ENCODE data around the gene ZNF511.
"Not testable (repeated sequence)": the region's sequence is repeated elsewhere in the genome, so short reads cannot be mapped to it uniquely, and the experiment has no call there.

ZNF511 gene

DNA sequence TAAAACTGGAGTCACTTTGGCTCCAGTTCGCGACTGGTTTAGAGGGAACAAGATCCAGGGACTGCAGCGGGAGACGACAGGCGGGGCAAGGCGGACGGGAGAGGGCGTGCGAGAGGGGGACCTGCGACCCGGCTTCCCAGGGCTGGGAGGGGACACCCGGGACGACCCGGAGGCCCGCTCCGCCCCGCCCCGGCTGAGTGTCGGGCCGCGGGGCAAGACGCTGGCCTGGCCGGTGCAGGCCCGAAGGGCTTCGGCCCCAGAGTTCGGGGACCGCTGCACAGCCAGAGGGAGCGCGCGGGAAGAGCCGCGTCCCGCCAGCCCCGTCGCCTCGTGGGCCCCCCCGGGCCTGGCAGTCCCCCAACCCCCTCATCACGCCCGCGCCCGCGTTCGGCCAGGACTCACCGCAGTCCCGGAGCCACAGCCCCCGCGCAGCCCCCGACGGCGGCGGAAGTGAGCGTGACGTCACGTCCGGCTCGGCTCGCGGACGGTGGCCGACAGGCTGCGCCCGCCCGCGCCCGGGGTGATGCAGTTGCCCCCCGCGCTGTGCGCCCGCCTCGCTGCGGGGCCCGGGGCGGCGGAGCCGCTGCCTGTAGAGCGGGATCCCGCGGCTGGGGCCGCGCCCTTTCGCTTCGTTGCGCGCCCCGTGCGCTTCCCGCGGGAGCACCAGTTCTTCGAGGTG, at the start of gene ZNF511, which contains the start of gene TUBGCP2:
ZNF511 (plus strand) TSS at position 494 of the 679 bp plus-strand sequence; CDS start at position 524, 30 bp downstream.
TUBGCP2 (minus strand) TSS at position 452 of the 679 bp plus-strand sequence. CDS start 5,931 bp downstream, outside the sequence.
- peak; percentile 75 to 89 for DNase-seq (ENCODE audit: extremely low read depth in 1 of 2, low read depth in 1 of 2)

DNA sequence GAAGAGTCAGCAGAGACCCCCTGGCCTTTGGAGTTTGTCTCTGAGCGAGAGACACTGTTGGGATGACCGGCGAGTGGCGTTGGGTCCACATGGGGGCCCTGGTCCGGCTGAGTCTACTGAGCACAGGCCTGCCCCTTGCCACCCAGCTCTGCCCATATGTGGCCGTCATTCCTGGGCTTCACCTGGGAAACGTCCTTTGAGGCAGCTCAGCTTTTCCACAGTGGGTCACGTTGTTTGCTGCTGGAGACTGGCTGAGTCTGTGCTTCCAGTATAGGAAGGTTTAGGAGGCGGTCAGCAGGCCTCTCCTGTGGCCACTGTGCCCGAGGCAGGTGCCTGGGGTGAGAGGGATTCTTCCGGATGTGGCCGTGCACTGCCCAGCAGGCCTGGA, 49.1 kb upstream of the ZNF511 start:
- no peak for DNase-seq (ENCODE audit: extremely low read depth in 1 of 2, low read depth in 1 of 2)

GRCh38 chr10:133260895-133261725, 47.6 kb upstream of the ZNF511 start:
- DNase-seq (ENCODE audit: extremely low read depth in 1 of 2, low read depth in 1 of 2): peak in 1 of 2 donors; percentile 75

GRCh38 chr10:133261726-133262325, 46.9 kb upstream of the ZNF511 start:
- peak in 1 of 2 donors; percentile 68 for DNase-seq (ENCODE audit: extremely low read depth in 1 of 2, low read depth in 1 of 2)

- no peak for DNase-seq (ENCODE audit: extremely low read depth in 1 of 2, low read depth in 1 of 2)
Observed at GRCh38 chr10:133262696-133263095, 46.0 kb upstream of the ZNF511 start.

DNA sequence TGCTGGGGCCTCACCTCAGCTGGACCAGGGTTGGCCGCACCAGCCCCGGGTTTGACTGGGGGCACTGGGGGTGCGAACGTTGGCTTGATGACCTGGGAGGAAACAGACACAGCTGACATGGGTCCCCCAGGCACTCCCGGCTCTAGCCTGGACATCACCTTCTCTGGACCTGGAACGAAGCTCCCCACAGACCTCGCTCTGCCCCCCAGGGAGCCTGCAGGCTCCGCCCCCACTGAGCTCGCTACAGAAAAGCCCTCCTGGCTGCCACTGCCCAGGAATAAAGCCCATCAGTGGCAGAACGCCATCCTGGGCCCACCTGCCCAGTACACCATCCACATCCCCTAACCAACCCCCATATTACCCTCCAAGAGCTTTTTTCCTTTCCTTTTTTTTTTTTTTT, 45.0 kb upstream of the ZNF511 start:
- DNase-seq (ENCODE audit: extremely low read depth in 1 of 2, low read depth in 1 of 2): no peak

DNA sequence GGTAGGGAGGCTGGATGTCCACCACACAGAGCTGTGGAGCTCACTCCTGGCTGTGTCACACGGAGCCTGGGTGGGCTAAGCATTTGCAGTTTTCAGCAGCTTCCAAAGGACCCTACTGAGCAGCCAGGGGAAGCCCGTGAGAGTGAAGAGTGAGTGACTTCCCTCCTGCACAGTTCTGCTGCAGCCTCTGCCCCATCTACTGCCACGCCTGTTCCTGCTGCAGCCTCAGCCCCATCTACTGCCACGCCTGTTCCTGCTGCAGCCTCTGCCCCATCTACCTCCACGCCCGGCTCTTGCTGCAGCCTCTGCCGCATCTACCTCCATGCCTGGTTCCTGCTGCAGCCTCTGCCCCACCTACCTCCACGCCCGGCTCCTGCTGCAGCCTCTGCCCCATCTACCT, 44.3 kb upstream of the ZNF511 start:
- DNase-seq (ENCODE audit: extremely low read depth in 1 of 2, low read depth in 1 of 2): no peak

- DNase-seq (ENCODE audit: extremely low read depth in 1 of 2, low read depth in 1 of 2): not testable (repeated sequence)
Observed at GRCh38 chr10:133265052-133265451, 43.7 kb upstream of the ZNF511 start.

DNA sequence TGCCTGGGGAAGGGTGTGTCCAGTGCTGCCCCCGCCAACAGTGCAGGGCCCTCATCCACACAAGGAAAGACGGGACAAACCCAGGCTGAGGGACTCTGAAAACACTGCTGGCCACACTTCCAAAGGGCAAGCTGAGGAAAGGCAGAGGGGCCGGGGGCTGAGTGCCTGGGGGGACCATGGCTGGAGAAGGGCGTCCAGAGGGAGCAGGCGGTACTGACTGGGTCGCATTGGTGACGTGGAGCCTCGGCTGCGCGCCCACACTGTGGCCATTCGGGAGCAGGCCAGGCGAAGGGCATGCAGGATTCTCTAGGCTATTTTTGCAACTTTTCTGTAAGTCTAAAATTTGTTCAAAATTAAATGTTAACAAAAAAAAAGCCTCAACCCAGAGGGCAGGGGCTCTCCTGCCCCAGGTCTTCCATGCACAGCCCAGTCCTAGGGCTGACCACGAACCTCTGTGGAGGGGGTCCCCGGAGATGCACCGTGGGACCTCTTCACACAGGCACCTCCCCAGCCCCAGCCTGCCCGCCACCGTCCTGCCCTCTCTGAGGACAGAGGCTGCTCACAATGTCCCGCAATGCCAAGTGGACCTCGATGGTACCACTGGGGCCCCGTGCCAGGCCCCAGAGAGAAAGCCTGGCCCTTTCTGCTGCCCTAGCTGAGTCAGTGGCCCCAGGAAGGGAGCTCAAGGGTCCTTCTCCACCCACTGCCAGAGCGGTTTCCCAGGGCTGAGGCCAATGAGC, 42.5 kb upstream of the ZNF511 start:
- DNase-seq (ENCODE audit: extremely low read depth in 1 of 2, low read depth in 1 of 2): no peak

DNA sequence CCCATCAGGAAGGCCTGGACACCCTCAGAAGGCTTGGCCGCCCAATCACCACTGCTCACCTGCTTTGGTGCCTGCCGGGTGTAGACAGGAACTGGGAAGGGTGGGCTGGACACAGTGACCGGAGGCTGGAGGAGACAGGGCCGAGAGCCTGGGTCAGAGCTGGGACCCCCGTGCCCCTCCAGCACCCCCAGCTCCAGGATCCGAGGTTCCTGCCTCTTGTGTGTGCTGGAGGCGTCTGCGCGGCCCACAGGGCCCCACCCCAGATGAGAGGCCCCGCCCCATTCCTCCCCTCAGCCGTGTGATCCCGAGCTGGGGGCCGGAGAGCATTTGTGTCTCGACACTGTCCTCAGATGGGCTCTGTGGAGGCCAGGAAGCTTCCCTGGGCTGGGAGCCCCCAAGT, 41.4 kb upstream of the ZNF511 start:
- DNase-seq (ENCODE audit: extremely low read depth in 1 of 2, low read depth in 1 of 2): no peak

GRCh38 chr10:133267829-133268228, 40.9 kb upstream of the ZNF511 start:
- DNase-seq (ENCODE audit: extremely low read depth in 1 of 2, low read depth in 1 of 2): no peak

DNA sequence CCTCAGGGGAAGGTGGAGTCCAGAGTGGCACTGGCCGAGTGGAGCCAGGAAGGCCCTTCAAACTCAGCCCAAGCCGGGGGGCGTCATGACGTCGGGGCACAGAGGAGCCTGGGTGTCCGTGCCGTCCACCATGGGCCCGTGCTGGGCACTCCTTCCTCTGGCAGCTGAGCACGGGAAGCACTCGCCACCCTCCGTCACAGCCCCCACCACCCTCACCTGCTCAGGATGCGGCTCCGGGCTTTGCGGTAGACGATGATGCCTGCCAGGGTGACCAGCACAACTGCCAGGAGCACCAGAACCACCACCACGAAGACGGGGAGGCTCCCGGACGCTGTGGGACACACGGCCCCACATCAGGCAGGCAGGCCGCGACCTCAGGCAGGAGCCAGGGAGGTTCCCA, 40.2 kb upstream of the ZNF511 start:
- DNase-seq (ENCODE audit: extremely low read depth in 1 of 2, low read depth in 1 of 2): no peak

- DNase-seq (ENCODE audit: extremely low read depth in 1 of 2, low read depth in 1 of 2): no peak
Observed at GRCh38 chr10:133269367-133269766, 39.3 kb upstream of the ZNF511 start.

- DNase-seq (ENCODE audit: extremely low read depth in 1 of 2, low read depth in 1 of 2): no peak
Observed at GRCh38 chr10:133270204-133270603, 38.5 kb upstream of the ZNF511 start.

- DNase-seq (ENCODE audit: extremely low read depth in 1 of 2, low read depth in 1 of 2): no peak
Observed at GRCh38 chr10:133270773-133271297, 37.9 kb upstream of the ZNF511 start.

DNA sequence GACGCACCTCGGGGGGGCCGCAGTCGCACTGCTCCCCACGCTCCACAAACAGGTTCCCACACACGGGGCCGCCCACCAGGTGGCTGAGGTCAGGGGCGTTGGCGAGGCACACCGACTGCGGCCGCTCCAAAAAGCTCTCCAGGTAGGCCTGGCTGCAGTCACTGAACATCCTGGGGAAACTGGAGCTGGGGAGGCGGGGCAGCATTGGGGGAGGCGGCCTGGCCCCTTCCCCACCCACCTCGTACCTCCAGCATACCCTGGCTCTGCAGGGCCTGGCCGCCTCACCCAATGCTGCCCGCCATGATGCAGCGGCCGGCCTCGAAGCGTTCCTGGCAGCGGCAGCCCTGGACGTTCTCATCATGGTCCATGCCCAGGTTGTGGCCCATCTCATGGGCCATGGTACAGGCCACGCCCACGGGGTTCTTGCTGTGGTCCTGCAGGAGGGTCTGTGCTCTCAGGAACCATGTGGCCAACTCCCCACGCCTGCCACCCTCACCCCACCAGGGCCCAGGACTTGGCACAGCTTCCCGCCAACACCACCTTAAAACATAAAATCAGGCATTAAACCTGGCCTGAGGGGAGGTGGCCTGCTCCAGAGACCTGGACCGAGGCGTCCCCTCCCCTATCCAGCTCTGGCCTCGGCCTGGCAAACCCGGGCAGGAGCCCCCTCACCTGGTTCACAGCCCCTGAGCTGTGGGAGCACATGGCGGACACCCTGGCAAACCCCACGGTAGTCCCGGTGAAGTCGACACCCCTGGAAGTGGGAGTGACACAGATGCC, 37.0 kb upstream of the ZNF511 start:
- DNase-seq (ENCODE audit: extremely low read depth in 1 of 2, low read depth in 1 of 2): no peak

- DNase-seq (ENCODE audit: extremely low read depth in 1 of 2, low read depth in 1 of 2): no peak
Observed at GRCh38 chr10:133272301-133272963, 36.3 kb upstream of the ZNF511 start.

DNA sequence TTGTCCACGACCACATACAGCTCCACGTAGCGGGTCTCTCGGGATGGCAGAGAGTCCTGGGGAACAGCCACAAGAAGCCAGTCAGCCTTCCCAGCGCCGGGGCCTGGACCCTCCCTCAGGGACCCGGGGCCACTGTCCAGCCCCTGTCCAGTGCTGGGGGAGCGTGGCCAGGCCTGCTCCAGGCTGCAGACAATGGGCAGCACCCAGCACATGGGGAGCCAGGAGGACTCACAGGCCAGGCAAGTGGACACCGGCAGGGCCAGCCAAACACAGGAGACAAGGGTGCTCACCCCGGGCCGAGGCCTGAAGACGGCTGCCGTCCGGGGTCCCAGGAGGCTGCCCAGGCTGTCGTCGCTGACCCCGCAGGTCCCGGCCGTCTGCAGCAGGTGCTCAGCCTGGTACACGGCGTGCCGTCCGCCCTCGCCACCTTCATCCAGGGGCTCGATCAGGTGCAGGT, 35.7 kb upstream of the ZNF511 start:
- no peak for DNase-seq (ENCODE audit: extremely low read depth in 1 of 2, low read depth in 1 of 2)

DNA sequence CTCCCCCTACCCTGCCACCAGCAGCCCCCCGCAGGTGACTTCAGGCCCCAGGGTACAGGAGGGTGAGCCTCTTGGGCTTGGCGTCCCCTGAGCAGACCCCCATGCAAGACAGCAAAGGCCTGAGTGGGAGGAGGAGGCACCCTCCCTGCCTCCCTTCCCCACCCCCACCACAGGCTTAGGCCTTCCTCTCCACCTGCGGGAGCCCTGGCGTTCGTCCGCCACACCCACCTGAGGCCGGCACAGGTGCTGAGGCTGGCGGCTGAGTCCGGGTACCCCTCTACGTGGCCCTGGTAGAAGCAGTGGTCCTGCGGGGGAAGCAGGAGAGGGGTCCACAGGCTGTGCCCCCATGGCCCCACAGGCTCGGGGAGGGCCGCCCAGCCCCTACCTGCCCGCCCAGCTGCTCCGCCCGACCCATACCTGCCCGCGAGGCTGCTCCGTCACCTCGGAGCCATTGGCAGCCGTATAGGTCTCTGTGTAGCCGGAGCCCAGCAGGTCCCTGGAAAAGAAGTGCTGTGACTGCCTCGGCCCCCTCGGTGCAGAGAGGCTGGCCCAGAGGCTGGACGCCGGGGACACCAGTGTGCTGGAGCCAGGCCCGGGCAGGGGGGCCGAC, 35.1 kb upstream of the ZNF511 start:
- no peak for DNase-seq (ENCODE audit: extremely low read depth in 1 of 2, low read depth in 1 of 2)
